Measurements from ENCODE around the gene FGR. TPM values are rescaled to one million over a fixed set of nuclear protein-coding genes. Genes with fewer than 3 reads are reported as not detected.

FGR gene
- total and polyA plus RNA-seq, 9 donors = 1.4 to 2.5 (median 2.0) TPM

DNA sequence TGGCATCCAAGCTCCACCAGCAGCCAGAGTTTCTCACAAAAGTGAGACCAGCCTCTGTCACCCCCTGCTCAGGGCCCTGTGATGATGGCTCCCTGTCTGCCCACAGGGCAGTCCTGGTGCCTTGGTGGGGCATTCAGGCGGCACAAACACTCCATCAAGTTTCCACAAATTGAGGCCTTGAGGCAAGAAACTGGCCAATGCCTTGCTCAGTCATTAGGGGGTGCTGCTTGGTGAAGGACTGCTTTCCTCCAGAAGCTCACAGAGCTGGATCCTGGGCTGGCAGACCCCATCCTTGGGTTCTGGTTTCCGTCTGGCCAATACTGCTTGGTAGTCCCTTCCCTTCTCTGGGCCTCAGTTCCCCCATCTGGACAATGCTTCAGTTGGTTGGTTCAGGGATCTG is 18.5 kb downstream of the FGR start:
- 80% methylated on average over 2 of the region's 2 CpGs for WGBS (ENCODE audit: insufficient coverage)
- Histone ChIP-seq H3K9me3 (replicated peaks; ENCODE audit: control insufficient read depth, low read depth, low read length) (no peaks in the 10 kb centered on the region), H3K27me3 (ENCODE audit: control insufficient read depth, insufficient read depth, low read length) (no peaks in the 10 kb centered on the region), H3K27ac (ENCODE audit: low read length) (no peak overlapping the region), H3K4me3 (ENCODE audit: low read length) (no peak overlapping the region), H3K36me3 (ENCODE audit: control insufficient read depth, insufficient read depth, low read length) (no peaks in the 10 kb centered on the region), H3K4me1 (ENCODE audit: control insufficient read depth, insufficient read depth, low read length) (peaks cover 8% of the 10 kb centered on the region)
- DNase-seq = no peak

DNA sequence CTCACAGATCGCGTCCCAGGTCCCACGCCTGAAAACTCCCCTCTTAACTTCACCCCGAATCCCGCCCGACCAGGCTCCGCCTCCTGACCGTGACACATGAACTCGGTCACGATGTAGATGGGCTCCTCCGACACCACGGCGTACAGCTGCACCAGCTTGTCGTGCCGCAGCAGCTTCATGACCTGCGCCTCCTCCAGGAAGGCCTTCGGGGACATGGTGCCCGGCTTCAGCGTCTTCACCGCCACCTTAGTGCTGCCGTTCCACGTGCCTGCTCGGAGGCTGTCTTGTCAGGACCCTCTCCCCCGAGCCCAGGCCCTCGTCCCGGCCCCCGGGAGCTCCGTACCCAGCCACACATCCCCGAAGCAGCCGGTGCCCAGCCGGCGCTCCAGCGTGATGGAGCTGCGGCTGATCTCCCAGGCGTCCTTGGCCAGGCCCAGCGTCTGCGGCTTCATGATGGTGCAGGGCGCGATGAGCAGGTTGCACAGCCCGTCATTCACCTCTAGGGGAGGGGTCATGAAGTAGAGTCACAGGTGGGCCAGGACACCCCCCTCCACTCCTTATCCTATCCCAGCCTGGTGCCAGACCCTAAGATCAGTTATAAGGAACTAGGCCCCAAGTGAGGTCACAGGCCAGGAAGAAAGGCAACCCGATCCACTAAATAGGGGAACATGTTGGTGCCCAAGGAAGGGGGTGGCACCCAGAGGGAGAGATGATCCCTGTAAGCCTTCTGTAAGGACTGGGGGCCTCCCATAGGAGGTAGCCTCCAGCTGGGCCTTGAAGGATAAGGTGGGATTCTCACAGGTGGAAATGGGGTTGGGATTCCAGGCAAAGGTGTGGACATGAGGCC is 19.4 kb downstream of the FGR start:
- Histone ChIP-seq H3K36me3 (ENCODE audit: control insufficient read depth, insufficient read depth, low read length) (no peaks in the 10 kb centered on the region), H3K9me3 (replicated peaks; ENCODE audit: control insufficient read depth, low read depth, low read length) (no peaks in the 10 kb centered on the region), H3K4me3 (ENCODE audit: low read length) (peak overlapping the region; percentile 8), H3K27ac (ENCODE audit: low read length) (no peak overlapping the region), H3K4me1 (ENCODE audit: control insufficient read depth, insufficient read depth, low read length) (peaks cover 7% of the 10 kb centered on the region), H3K27me3 (ENCODE audit: control insufficient read depth, insufficient read depth, low read length) (no peaks in the 10 kb centered on the region)
- WGBS (ENCODE audit: insufficient coverage) = 35% methylated on average over 34 of the region's 41 CpGs
- DNase-seq = no peak

DNA sequence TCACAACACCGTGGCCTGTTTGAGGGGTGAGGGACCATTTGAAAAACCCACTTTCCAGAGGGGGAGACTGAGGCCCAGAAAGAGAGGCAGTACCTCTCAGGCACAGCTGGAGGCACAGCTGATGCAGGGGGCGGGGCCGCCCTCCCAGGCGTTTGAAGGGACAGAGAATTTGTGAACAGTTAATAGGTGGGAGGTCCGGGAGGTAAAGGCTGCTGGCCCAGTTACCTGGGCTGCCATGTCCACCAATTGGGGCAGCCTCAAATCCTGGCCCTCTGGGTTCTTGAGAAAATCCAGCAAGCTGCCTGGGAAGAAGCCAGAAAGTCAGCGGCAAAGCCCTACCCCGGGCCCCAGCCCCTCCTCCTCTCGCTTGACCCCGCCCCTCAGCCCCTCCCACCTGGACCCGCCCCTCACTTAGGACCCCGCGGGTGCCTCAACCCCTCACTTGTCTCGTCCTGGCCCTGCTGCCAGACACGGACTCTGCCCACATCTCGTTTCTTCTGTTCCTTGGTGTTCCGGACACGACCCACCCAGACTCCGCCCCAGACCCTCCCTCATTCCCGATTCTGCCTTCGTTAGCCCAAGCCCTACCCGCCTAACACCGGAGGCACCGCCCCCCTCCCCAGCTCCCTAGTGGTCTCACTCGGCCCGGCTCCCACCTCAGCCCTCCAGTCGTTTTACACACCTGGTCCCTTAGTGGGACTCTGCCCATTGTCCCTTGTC is 20.2 kb downstream of the FGR start:
- Histone ChIP-seq H3K27ac (ENCODE audit: low read length) (no peak overlapping the region), H3K4me1 (ENCODE audit: control insufficient read depth, insufficient read depth, low read length) (peaks cover 7% of the 10 kb centered on the region), H3K36me3 (ENCODE audit: control insufficient read depth, insufficient read depth, low read length) (no peaks in the 10 kb centered on the region), H3K4me3 (ENCODE audit: low read length) (peak overlapping the region; percentile 8), H3K9me3 (replicated peaks; ENCODE audit: control insufficient read depth, low read depth, low read length) (no peaks in the 10 kb centered on the region), H3K27me3 (ENCODE audit: control insufficient read depth, insufficient read depth, low read length) (no peaks in the 10 kb centered on the region)
- no peak for DNase-seq
- 10% methylated on average over 23 of the region's 26 CpGs for WGBS (ENCODE audit: insufficient coverage)

DNA sequence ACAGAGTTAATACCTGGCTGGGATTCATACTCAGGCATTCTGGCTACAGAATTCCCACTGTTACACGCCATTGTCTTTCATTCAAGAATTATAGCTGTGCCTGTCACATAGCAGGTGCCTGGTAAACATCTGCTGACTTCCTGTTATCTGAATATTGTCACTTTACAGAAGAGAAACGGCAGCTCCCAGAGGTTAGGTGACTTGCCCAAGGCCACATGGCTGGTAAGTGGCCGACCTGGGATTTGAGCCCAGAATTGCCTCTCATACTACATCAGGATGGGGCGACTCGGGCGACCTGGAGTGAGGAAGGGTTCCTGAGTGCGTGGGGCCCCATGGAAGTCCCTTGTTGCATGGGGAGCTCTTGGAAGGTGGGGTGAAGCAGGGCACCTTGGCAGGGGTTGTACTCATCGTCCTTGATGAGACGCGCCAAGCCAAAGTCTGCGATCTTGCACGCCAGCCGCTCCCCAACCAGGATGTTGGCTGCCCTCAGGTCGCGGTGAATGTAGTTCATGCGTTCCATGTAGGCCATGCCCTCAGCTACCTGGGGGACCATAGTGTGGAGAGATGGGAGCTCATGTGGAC is 20.9 kb downstream of the FGR start:
- Histone ChIP-seq H3K36me3 (ENCODE audit: control insufficient read depth, insufficient read depth, low read length) (no peaks in the 10 kb centered on the region), H3K9me3 (replicated peaks; ENCODE audit: control insufficient read depth, low read depth, low read length) (no peaks in the 10 kb centered on the region), H3K27ac (ENCODE audit: low read length) (no peak overlapping the region), H3K27me3 (ENCODE audit: control insufficient read depth, insufficient read depth, low read length) (no peaks in the 10 kb centered on the region), H3K4me1 (ENCODE audit: control insufficient read depth, insufficient read depth, low read length) (peaks cover 7% of the 10 kb centered on the region), H3K4me3 (ENCODE audit: low read length) (no peak overlapping the region)
- WGBS (ENCODE audit: insufficient coverage) = 85% methylated on average over 8 of the region's 16 CpGs
- DNase-seq = no peak

DNA sequence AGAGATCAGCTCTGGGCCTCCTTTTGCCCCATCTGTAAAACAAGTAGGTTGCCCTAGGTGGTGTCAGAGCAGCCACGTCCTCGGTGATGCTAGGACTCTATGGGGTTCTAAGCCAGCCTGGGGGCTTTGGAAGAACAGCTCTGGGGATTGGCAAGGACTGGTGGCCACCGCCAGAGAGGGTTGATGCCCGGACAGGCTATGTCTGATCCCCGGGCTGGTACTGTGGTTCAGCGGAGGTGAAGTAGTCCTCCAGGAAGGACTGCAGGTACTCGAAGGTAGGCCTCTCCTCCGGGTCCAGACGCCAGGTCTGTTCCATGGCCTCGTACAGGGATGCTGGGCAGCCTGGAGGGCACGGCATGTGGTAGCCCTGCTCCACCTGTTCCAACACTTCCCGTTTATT is 22.3 kb downstream of the FGR start:
- H3K4me3 ChIP-seq (ENCODE audit: low read length) = no peak overlapping the region
- WGBS (ENCODE audit: insufficient coverage) = 93% methylated on average over 12 of the region's 12 CpGs
- H3K4me1 ChIP-seq (ENCODE audit: control insufficient read depth, insufficient read depth, low read length) = peaks cover 13% of the 10 kb centered on the region
- H3K27me3 ChIP-seq (ENCODE audit: control insufficient read depth, insufficient read depth, low read length) = no peaks in the 10 kb centered on the region
- H3K36me3 ChIP-seq (ENCODE audit: control insufficient read depth, insufficient read depth, low read length) = no peaks in the 10 kb centered on the region
- no peak for DNase-seq
- H3K9me3 ChIP-seq (replicated peaks; ENCODE audit: control insufficient read depth, low read depth, low read length) = no peaks in the 10 kb centered on the region
- H3K27ac ChIP-seq (ENCODE audit: low read length) = no peak overlapping the region

DNA sequence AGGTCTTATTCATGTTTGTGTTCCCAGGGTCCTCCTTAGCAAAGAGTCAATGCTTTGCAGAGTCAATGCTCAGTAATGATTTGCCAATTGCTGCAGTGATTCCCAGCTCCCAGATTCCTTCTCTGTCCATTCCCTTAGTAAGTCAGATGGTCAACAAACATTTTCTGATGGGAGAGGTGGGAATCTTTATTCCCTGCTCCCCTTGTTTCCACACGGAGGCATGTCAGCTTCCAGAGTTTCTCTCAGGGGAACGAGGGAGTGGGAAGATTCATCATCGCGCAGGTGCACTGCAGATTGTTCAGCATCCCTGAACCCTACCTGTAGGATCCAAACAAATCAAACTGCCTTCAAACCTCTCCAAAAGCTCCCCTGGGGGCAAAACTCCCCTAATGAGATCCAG is 23.5 kb downstream of the FGR start:
- no peak overlapping the region for H3K27ac ChIP-seq (ENCODE audit: low read length)
- no peaks in the 10 kb centered on the region for H3K9me3 ChIP-seq (replicated peaks; ENCODE audit: control insufficient read depth, low read depth, low read length)
- H3K4me1 ChIP-seq (ENCODE audit: control insufficient read depth, insufficient read depth, low read length) = peaks cover 23% of the 10 kb centered on the region
- DNase-seq = no peak
- no peak overlapping the region for H3K4me3 ChIP-seq (ENCODE audit: low read length)
- H3K36me3 ChIP-seq (ENCODE audit: control insufficient read depth, insufficient read depth, low read length) = no peaks in the 10 kb centered on the region
- no peaks in the 10 kb centered on the region for H3K27me3 ChIP-seq (ENCODE audit: control insufficient read depth, insufficient read depth, low read length)
- WGBS (ENCODE audit: insufficient coverage) = 40% methylated on average over 1 of the region's 4 CpGs

DNA sequence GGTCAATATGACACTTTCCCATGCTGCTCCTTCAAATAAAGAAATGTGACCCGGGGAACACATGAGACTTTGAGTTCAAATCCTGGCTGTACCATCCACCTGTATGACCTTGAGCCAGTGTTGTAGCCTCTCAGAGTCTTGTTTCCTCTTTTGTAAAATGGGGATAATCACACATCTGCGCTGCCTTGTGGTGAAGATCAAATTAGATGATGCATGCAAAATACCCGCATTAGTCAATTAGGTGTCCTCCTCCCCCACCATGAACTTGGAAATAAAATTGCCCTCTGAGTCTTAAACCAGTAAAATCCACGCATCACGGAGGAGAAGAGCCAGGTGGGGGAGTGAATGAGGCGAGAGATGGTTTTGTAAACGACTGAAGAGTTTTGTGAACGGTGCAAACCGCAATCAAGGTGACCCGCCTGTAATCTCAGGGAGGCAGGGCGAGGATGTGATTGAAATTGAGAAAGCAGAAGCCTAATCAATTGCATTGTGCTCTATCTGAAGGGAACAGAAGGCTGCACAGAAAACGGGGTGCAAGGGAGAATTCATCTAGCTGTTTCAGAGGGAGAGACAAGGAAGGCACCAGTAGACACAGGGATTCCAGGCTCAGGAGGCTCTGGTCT is 25.3 kb downstream of the FGR start:
- WGBS (ENCODE audit: insufficient coverage) = 69% methylated on average over 10 of the region's 12 CpGs
- Histone ChIP-seq H3K36me3 (ENCODE audit: control insufficient read depth, insufficient read depth, low read length) (no peaks in the 10 kb centered on the region), H3K4me1 (ENCODE audit: control insufficient read depth, insufficient read depth, low read length) (peaks cover 39% of the 10 kb centered on the region), H3K27ac (ENCODE audit: low read length) (no peak overlapping the region), H3K4me3 (ENCODE audit: low read length) (no peak overlapping the region), H3K27me3 (ENCODE audit: control insufficient read depth, insufficient read depth, low read length) (no peaks in the 10 kb centered on the region), H3K9me3 (replicated peaks; ENCODE audit: control insufficient read depth, low read depth, low read length) (no peaks in the 10 kb centered on the region)
- DNase-seq = no peak

DNA sequence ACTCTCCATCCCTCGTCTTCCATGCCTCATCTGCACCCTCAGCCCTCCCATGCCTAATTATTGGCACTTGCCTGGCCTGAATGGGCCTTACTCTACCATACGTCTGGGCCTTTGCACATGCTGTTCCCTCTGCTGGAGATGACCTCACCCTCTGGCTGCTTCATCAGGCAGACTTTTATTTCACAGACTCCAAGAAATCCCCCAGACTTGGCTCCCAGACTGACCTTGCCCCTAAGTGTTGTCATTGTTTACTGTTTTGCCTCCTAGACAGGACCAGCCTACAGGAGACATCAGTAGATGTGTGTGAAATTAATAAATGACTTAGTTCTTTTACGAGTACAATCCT is 25.8 kb downstream of the FGR start:
- H3K27me3 ChIP-seq (ENCODE audit: control insufficient read depth, insufficient read depth, low read length) = no peaks in the 10 kb centered on the region
- no peak overlapping the region for H3K4me3 ChIP-seq (ENCODE audit: low read length)
- peaks cover 39% of the 10 kb centered on the region for H3K4me1 ChIP-seq (ENCODE audit: control insufficient read depth, insufficient read depth, low read length)
- no peak overlapping the region for H3K27ac ChIP-seq (ENCODE audit: low read length)
- DNase-seq = no peak
- WGBS (ENCODE audit: insufficient coverage) = 60% methylated on average over 2 of the region's 3 CpGs
- H3K9me3 ChIP-seq (replicated peaks; ENCODE audit: control insufficient read depth, low read depth, low read length) = no peaks in the 10 kb centered on the region
- no peaks in the 10 kb centered on the region for H3K36me3 ChIP-seq (ENCODE audit: control insufficient read depth, insufficient read depth, low read length)

DNA sequence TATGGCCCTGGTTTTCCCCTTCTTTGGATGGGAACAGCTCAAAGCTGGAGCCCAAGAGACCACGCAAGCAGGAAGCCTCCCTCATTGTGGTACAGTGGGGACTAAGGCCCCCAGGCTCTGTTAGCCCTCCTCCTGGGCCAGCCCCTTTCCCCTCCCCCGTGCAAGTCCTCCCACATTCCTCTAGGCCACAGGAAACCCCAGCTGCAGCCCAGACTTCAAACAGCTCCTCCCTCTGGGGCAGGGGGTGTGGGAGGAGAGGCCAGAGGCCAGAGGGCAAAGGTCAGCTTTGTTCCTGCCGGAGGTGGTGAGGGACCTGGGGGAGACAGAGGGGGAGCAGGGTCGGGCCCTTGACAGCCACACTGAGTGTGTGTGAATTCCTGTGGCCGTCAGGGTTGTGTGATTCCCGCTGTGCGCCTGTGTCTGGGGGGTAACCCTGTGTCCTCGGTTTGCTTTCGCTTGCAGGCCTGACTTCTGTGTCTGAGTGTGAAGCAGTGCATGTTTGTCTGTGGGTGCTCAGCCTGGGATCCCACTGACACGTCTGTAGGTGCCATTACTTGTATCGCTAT is 27.7 kb downstream of the FGR start:
- no peaks in the 10 kb centered on the region for H3K36me3 ChIP-seq (ENCODE audit: control insufficient read depth, insufficient read depth, low read length)
- no peaks in the 10 kb centered on the region for H3K27me3 ChIP-seq (ENCODE audit: control insufficient read depth, insufficient read depth, low read length)
- DNase-seq = peak; percentile 70
- 44% methylated on average over 5 of the region's 11 CpGs for WGBS (ENCODE audit: insufficient coverage)
- H3K4me3 ChIP-seq (ENCODE audit: low read length) = no peak overlapping the region
- no peaks in the 10 kb centered on the region for H3K9me3 ChIP-seq (replicated peaks; ENCODE audit: control insufficient read depth, low read depth, low read length)
- peaks cover 39% of the 10 kb centered on the region for H3K4me1 ChIP-seq (ENCODE audit: control insufficient read depth, insufficient read depth, low read length)
- H3K27ac ChIP-seq (ENCODE audit: low read length) = peak overlapping the region; percentile 60
